ENCODE data around the gene FNDC8.
"Not testable (repeated sequence)": the region's sequence is repeated elsewhere in the genome, so short reads cannot be mapped to it uniquely, and the experiment has no call there.

The FNDC8 gene

GRCh38 chr17:35099908-35100307 is 21.5 kb upstream of the FNDC8 start:
- ChIA-PET CTCF (interaction anchor here (2.8 kb wide), 1 partner anchor 10 kb away, joined by 11 read pairs; no protein-coding TSS in a partner anchor), POLR2A (no interaction called here)
- H3K4me3 ChIP-seq (ENCODE audit: low read depth, low read length), result no peak overlapping the region
- DNase-seq (ENCODE audit: low read depth, low spot score), result no peak
- no peak for TF ChIP-seq CTCF (IDR thresholded peaks at IDR 0.05; ENCODE audit: insufficient read depth, low read length, missing control alignments)

DNA sequence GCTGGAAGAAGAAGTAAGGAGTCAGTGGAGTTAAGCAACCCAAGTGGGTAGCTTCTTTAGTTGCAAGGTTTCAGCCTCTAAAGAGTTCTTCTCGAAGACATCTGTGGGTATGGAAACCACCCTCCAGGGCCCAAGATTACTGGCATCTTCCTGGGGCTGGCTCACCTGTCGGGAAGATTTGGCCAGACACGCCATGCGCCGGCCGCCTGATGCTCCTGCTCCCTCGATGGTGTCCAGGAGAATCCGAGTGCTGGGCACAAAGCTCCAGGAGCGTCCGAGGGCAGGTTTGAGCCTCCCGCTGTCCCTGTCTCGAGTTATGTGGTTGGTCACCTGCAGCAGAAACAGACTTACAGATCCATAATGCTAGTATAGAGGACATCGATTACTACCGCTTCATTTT is 20.4 kb upstream of the FNDC8 start:
- CTCF ChIA-PET, result interaction anchor here (2.7 to 3.3 kb wide), 2 partner anchors 11 to 18 kb away, joined by 9 to 22 read pairs; partner anchors contain the start of gene RAD51D
- H3K4me3 ChIP-seq (ENCODE audit: low read depth, low read length), result no peak overlapping the region
- POLR2A ChIA-PET, result no interaction called here
- TF ChIP-seq CTCF (IDR thresholded peaks at IDR 0.05; ENCODE audit: insufficient read depth, low read length, missing control alignments), result no peak
- DNase-seq (ENCODE audit: low read depth, low spot score), result no peak

GRCh38 chr17:35101725-35102124 is 19.7 kb upstream of the FNDC8 start:
- no peak for TF ChIP-seq CTCF (IDR thresholded peaks at IDR 0.05; ENCODE audit: insufficient read depth, low read length, missing control alignments)
- no peak overlapping the region for H3K4me3 ChIP-seq (ENCODE audit: low read depth, low read length)
- CTCF ChIA-PET, result interaction anchor here (2.7 to 3.3 kb wide), 2 partner anchors 12 to 17 kb away, joined by 9 to 22 read pairs; partner anchors contain the start of gene RAD51D
- no peak for DNase-seq (ENCODE audit: low read depth, low spot score)
- POLR2A ChIA-PET, result no interaction called here

- POLR2A ChIA-PET, result interaction anchor here (0.7 kb wide), 1 partner anchor 67 kb away, joined by 3 read pairs; no protein-coding TSS in a partner anchor
- CTCF ChIA-PET, result interaction anchor here (0.7 to 3.3 kb wide), 4 partner anchors 11 to 122 kb away, joined by 3 to 22 read pairs (median 8); partner anchors contain the start of gene RAD51D
- no peak for TF ChIP-seq CTCF (IDR thresholded peaks at IDR 0.05; ENCODE audit: insufficient read depth, low read length, missing control alignments)
- no peak overlapping the region for H3K4me3 ChIP-seq (ENCODE audit: low read depth, low read length)
- DNase-seq (ENCODE audit: low read depth, low spot score), result no peak
Measured at GRCh38 chr17:35103271-35103670, 18.1 kb upstream of the FNDC8 start.

DNA sequence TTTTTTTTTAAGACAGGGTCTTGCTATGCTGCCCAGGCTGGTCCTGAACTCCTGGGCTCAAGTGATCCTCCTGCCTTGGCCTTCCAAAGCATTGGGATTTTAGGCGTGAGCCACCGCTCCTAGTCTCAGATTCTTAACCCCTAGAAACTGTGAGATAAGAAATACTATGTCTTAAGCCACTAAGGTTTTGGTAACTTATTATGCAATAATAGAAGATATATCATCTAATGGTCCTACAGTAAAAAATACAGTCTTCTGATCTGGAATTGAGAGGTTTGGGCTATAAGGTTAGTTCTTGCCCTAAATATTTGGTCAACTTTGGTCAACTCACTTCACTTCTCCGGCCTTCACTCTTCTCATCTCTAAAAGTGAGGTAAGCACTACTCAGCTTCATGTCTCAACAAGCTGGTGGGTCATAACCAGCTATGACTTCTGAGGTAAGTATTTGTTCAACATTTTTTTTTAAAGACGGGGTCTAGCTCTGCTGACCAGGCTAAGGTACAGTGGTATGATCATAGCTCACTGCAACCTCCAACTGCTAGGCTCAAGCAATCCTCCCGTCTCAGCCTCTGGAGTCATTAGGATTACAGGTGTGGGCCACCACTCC is 16.5 kb upstream of the FNDC8 start:
- ChIA-PET POLR2A (no interaction called here), CTCF (interaction anchor here (2.3 kb wide), 1 partner anchor 15 kb away, joined by 8 read pairs; no protein-coding TSS in a partner anchor)
- no peak for TF ChIP-seq CTCF (IDR thresholded peaks at IDR 0.05; ENCODE audit: insufficient read depth, low read length, missing control alignments)
- DNase-seq (ENCODE audit: low read depth, low spot score), result no peak
- H3K4me3 ChIP-seq (ENCODE audit: low read depth, low read length), result no peak overlapping the region

GRCh38 chr17:35110791-35111190 is 10.6 kb upstream of the FNDC8 start:
- H3K4me3 ChIP-seq (ENCODE audit: low read depth, low read length); DNase-seq (ENCODE audit: low read depth, low spot score); POLR2A ChIA-PET: not testable (repeated sequence)
- CTCF ChIA-PET, result interaction anchor here (2.4 kb wide), 1 partner anchor 9 kb away, joined by 15 read pairs; the partner anchor contains the start of gene RAD51D

- ChIA-PET POLR2A (no interaction called here), CTCF (interaction anchor here (1.3 to 4.8 kb wide), 2 partner anchors 30 to 574 kb away, joined by 3 to 63 read pairs; no protein-coding TSS in a partner anchor)
Measured at GRCh38 chr17:35116845-35117244, 4.6 kb upstream of the FNDC8 start.

More at GRCh38 chr17:35116845-35117244, 4.6 kb upstream of the FNDC8 start:
- no peak for TF ChIP-seq CTCF (IDR thresholded peaks at IDR 0.05; ENCODE audit: insufficient read depth, low read length, missing control alignments)
- DNase-seq (ENCODE audit: low read depth, low spot score), result no peak
- H3K4me3 ChIP-seq (ENCODE audit: low read depth, low read length), result no peak overlapping the region
